ENCODE data around the gene ZNF653. TPM values are rescaled to one million over a fixed set of nuclear protein-coding genes. Genes with fewer than 3 reads are reported as not detected.
A peak's percentile ranks its signal among the peaks of the same experiment; 100 is the strongest.

ZNF653 gene
- total and polyA plus RNA-seq, 9 of the 15 experiments (the other 6 are each of a cell fraction or from before 2014, with no cell fraction given), result 1.6 to 8.0 (median 4.2) TPM; not detected in 2

DNA sequence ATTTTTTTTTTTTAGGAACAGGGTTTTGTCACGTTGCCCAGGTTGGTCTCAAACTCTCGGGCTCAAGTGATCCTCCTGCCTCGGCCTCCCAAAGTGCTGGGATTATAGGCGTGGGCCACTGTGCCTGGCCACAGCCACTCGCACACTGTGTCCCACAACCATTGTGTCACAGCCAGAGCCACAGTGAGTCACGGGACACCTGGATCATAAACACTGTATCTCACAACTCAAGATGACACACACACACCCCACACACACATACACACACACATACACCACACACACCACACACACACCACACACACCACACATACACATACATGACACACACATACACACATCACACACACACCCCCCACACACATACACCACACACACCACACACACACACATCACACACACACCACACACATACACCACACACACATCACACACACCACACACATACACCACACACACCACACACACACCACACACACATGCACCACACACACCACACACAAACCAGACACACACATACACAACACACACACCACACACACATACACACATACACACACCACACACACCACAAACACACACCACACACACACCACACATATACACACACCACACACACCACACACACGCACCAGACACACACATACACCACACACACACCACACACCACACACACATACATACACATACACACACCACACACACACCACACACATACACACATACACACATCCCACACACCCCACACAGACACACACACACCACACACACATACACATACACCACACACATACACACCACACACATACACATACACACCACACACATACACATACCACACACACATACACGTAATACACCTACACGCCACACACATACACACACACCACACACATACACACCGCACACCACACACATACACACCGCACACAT lies 41.0 kb downstream of the ZNF653 start (continued):
- TF ChIP-seq, protein P1, sequence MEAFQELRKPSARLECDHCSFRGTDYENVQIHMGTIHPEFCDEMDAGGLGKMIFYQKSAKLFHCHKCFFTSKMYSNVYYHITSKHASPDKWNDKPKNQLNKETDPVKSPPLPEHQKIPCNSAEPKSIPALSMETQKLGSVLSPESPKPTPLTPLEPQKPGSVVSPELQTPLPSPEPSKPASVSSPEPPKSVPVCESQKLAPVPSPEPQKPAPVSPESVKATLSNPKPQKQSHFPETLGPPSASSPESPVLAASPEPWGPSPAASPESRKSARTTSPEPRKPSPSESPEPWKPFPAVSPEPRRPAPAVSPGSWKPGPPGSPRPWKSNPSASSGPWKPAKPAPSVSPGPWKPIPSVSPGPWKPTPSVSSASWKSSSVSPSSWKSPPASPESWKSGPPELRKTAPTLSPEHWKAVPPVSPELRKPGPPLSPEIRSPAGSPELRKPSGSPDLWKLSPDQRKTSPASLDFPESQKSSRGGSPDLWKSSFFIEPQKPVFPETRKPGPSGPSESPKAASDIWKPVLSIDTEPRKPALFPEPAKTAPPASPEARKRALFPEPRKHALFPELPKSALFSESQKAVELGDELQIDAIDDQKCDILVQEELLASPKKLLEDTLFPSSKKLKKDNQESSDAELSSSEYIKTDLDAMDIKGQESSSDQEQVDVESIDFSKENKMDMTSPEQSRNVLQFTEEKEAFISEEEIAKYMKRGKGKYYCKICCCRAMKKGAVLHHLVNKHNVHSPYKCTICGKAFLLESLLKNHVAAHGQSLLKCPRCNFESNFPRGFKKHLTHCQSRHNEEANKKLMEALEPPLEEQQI (IDR thresholded peaks at IDR 0.05), result no peak
- TF ChIP-seq NR2F6 (CRISPR knock-in tag; IDR thresholded peaks at IDR 0.05) (no peak), CAMTA2 (CRISPR knock-in tag; conservative IDR thresholded peaks at IDR 0.05) (no peak), NRF1 (conservative IDR thresholded peaks at IDR 0.05 in 1 of 2, IDR thresholded peaks at IDR 0.05 in 1 of 2) (no peak), TEAD4 (IDR thresholded peaks at IDR 0.05; ENCODE audit: low read length) (no peak), TEAD4 (CRISPR knock-in tag; IDR thresholded peaks at IDR 0.05; ENCODE audit: borderline replicate concordance) (0 out of 2 replicates have a peak, but pooled peaks have one; percentile 4), PCBP2 (IDR thresholded peaks at IDR 0.05; ENCODE audit: low read depth, low read length, poor library complexity, severe bottlenecking) (no peak), TRIM24 (IDR thresholded peaks at IDR 0.05) (0 out of 4 replicates have a peak, but pooled peaks of 1 of the 2 experiments have one; percentile 4), PTBP1 (IDR thresholded peaks at IDR 0.05; ENCODE audit: low read depth, low read length) (no peak), NFE2L1 (tag; IDR thresholded peaks at IDR 0.05; ENCODE audit: borderline replicate concordance, low read depth) (no peak), CBX5 (IDR thresholded peaks at IDR 0.05; ENCODE audit: borderline replicate concordance, low read depth) (no peak), CHD1 (IDR thresholded peaks at IDR 0.05; ENCODE audit: low read length) (no peak), ZC3H8 (IDR thresholded peaks at IDR 0.05) (no peak), ZBED1 (IDR thresholded peaks at IDR 0.05) (no peak), SMAD4 (CRISPR knock-in tag; conservative IDR thresholded peaks at IDR 0.05) (no peak), PHF20 (IDR thresholded peaks at IDR 0.05; ENCODE audit: partially characterized antibody) (peak; percentile 36), ZNF133 (CRISPR knock-in tag; IDR thresholded peaks at IDR 0.05) (no peak), CBX3 (IDR thresholded peaks at IDR 0.05; ENCODE audit: borderline replicate concordance in 1 of 2, low read length in 2 of 2) (0 out of 3 replicates have a peak, but pooled peaks of 1 of the 2 experiments have one; percentile 14), TAF15 (IDR thresholded peaks at IDR 0.05; ENCODE audit: low read depth, low read length) (no peak), GTF2F1 (IDR thresholded peaks at IDR 0.05; ENCODE audit: low read depth, low read length) (no peak)
- TF ChIP-seq, protein P2, sequence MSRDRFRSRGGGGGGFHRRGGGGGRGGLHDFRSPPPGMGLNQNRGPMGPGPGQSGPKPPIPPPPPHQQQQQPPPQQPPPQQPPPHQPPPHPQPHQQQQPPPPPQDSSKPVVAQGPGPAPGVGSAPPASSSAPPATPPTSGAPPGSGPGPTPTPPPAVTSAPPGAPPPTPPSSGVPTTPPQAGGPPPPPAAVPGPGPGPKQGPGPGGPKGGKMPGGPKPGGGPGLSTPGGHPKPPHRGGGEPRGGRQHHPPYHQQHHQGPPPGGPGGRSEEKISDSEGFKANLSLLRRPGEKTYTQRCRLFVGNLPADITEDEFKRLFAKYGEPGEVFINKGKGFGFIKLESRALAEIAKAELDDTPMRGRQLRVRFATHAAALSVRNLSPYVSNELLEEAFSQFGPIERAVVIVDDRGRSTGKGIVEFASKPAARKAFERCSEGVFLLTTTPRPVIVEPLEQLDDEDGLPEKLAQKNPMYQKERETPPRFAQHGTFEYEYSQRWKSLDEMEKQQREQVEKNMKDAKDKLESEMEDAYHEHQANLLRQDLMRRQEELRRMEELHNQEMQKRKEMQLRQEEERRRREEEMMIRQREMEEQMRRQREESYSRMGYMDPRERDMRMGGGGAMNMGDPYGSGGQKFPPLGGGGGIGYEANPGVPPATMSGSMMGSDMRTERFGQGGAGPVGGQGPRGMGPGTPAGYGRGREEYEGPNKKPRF (IDR thresholded peaks at IDR 0.05; ENCODE audit: low read depth, low read length), result no peak
- TF ChIP-seq, protein P3, sequence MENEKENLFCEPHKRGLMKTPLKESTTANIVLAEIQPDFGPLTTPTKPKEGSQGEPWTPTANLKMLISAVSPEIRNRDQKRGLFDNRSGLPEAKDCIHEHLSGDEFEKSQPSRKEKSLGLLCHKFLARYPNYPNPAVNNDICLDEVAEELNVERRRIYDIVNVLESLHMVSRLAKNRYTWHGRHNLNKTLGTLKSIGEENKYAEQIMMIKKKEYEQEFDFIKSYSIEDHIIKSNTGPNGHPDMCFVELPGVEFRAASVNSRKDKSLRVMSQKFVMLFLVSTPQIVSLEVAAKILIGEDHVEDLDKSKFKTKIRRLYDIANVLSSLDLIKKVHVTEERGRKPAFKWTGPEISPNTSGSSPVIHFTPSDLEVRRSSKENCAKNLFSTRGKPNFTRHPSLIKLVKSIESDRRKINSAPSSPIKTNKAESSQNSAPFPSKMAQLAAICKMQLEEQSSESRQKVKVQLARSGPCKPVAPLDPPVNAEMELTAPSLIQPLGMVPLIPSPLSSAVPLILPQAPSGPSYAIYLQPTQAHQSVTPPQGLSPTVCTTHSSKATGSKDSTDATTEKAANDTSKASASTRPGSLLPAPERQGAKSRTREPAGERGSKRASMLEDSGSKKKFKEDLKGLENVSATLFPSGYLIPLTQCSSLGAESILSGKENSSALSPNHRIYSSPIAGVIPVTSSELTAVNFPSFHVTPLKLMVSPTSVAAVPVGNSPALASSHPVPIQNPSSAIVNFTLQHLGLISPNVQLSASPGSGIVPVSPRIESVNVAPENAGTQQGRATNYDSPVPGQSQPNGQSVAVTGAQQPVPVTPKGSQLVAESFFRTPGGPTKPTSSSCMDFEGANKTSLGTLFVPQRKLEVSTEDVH (IDR thresholded peaks at IDR 0.05; ENCODE audit: low read depth, partially characterized antibody), result no peak

All from K562 (cell line).